ENCODE results near the gene HDDC2.
"Not testable (repeated sequence)": the region's sequence is repeated elsewhere in the genome, so short reads cannot be mapped to it uniquely, and the experiment has no call there.

HDDC2 gene

GRCh38 chr6:125306756-125307149 is 5.0 kb upstream of the HDDC2 start:
- no peak for DNase-seq

DNA sequence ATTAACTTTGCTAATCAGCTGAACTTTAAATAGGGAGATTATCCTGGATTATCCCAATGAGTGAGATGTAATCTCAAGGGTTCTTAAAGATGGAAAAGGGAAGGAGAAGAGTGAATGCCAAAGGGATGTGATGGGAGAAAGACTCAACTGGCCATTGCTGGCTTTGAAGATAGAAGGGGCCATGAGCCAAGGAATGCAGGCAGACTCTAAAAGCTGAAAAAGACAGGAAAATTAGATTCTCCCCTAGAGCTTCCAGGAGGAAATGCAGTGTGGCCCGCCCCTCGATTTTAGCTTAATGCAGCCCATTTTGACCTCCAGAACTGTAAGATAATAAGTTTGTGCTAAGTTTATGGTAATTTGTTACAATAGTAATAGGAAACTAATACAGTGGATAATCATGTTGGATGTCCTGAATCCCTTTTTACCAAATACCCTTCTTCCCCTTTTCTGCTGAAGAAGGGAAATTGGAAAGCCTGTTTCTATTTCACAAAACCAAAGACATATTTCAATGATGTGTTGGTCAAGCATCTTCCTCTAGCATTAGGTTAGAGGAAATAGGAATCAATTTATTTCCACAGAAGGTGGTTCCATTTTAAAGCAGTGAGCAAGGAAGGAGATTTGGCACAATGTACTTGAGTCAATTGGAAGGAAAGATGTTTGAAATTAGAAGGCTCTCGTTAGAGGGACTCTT is 3.3 kb upstream of the HDDC2 start:
- DNase-seq = peak; percentile 16 to 76

- peak in 1 of 2 donors; percentile 27 for DNase-seq
These were observed 1.7 kb upstream of the HDDC2 start for GRCh38 chr6:125303512-125303854.

DNA sequence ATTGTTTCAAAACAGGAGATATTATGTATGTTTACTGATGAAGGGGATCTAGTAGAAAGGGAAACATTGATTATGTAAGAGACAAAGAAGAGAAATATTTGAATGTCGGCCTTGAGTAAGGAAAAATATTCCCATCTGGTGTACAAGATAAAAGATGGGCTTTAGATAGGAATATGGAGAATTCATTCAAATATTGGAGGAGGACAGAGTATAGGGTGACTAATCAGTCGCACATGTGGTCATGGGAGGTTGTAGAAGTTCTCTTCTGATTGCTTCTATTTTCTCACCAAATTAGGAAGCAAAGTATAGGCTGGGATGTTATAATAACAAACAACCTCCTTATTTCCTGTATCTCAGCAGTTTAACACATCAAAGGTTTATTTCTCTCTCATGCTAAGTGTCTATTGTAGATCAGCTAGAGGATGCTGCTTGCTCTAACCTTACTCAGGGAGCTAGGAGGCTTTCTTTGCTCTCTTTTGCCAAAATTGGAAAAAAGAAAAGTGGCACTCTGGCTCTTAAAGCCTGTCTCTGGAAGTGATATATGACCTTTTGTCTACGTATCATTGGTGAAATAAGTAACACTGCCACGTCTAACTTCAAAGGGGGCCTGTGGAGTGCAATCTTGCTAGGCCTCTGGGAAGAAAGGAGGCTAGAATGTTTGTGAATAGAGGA is 1.2 kb upstream of the HDDC2 start:
- peak; percentile 18 to 54 for DNase-seq

DNA sequence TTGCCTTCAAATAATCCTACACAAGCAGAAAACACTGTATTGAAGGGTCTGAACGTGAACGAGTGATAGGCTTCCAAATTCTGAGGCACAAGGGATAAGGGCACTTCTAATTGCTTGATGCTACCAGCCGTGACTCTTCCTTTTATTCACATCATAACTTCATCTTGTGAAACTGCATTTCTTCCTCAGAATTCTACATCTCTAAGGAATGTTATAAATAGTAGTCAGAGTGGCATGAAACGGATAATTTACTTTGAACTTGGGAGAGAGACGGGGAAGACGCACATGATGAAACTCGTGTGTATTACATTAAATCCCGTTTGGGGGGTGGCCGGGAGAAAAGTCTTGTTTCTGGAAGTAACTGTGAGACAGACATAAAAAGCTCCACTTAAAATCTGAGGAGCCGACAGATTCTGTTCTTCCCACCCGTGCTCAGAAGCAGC is 754 bp downstream of the HDDC2 start:
- DNase-seq = peak in 1 of 2 donors; percentile 24

- no peak for DNase-seq
These were observed 2.5 kb downstream of the HDDC2 start for GRCh38 chr6:125299257-125299656.

DNA sequence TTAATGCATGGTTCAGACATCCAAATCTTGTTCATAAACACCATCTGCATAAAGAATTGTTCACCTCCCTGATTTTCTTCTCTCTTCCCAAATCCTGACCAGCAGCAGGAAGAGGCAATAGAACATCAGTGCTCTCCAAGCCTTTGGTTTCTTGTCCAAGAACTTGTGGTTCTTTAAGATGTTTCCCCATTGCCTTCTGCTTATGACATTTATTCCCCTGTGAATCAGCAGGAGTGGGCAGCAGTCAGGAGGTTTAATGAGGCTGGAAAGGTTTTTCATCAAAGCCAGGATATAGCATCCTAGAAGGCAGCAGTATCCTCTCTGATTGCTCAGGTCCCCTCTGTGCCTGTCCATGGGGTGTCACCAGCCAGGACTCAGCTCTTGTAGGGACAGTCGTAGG is 5.3 kb downstream of the HDDC2 start:
- DNase-seq = peak; percentile 38 to 42

GRCh38 chr6:125294925-125295324 is 6.8 kb downstream of the HDDC2 start:
- DNase-seq = no peak

DNA sequence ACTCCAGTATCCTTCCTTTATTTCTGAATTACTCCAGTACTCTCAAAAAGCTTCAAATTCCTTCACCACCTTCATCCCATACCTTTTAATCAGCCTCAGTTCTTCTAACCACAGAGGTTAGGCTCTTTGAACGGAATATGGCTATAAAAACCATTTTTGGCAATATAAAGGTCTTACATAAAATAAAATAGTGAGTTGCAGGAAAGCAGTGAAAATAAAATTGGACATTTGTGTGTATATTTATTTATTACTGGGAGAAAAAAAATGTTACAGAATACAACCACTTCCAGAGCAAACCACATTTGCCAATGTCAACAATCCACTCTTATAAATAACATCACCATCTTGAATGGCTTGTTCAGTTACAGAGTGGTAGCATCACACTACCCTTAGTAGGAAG is 7.7 kb downstream of the HDDC2 start:
- no peak for DNase-seq

DNA sequence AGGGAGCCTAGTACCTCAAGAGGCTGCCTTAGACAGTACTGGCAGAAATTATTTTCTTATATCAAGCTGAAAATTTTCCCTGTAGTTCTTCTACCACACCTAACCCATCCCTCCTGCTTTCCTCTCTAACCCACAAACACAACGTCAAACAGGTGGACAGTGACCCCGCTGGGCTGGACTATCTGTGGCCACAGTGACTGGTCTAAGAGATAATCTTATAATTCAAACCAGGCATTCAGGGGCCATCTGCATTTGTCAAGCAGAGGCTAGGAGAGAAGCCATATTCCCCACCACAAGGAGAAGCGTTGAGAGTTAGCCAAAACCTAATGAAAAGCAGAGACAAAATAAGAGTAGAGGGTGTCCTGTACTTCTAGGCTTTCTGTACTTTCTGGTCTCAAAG is 8.2 kb downstream of the HDDC2 start:
- DNase-seq = no peak

- DNase-seq = no peak
These were observed 14.0 kb downstream of the HDDC2 start for GRCh38 chr6:125287718-125288117.

GRCh38 chr6:125285936-125286335 is 15.8 kb downstream of the HDDC2 start:
- DNase-seq = no peak

DNA sequence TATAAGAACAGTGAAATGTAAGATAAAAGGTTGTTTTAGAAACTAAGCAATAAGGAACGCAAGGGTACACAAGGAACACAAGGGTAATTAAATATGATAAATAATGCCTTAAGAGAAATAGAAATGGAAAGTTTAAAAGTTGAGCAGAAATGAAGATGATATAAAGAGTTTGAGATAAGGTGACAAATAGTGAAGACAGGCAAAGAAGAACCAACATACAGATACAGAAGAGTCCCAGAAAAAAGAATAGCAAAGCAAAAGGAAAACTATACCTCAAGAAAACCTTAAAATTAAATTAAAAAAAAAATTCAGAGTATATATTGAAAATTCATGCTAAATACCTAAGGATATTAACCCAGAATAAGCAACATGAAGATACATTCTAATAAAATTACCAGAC is 16.4 kb downstream of the HDDC2 start:
- DNase-seq = no peak

DNA sequence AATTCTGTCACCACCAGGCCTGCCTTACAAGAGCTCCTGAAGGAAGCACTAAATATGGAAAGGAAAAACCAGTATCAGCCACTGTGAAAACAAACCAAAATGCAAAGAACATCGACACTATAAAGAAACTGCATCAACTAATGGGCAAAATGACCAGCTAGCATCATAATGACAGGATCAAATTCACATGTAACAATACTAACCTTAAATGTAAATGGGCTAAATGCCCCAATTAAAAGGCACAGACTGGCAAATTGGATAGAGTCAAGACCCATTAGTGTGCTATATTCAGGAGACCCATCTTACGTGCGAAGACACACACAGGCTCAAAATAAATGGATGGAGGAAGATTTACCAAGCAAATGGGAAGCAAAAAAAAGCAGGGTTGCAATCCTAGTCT is 19.3 kb downstream of the HDDC2 start:
- not testable (repeated sequence) for DNase-seq

DNA sequence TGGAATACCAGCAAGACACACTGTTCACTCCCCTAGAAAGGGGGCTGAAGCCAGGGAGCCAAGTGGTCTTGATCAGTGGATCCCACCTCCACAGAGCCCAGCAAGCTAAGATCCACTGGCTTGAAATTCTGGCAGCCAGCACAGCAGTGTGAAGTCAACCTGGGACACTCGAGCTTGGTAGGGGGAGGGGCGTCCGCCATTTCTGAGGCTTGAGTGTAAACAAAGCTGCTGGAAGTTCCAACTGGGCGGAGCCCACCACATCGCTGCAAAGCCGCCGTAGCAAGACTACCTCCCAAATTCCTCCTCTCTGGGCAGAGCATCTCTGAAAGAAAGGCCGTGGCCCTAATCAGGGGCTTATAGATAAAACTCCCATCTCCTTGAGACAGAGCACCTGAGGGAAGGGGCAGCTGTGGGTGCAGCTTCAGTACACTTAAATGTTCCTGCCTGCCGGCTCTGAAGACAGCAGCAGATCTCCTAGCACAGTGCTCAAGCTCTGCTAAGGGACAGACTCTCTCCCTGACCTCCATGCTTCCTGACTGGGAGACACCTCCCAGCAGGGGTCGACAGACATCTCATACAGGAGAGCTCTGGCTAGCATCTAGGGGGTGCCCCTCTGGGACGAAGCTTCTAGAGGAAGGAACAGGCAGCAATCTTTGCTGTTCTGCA is 21.3 kb downstream of the HDDC2 start:
- DNase-seq = not testable (repeated sequence)

DNA sequence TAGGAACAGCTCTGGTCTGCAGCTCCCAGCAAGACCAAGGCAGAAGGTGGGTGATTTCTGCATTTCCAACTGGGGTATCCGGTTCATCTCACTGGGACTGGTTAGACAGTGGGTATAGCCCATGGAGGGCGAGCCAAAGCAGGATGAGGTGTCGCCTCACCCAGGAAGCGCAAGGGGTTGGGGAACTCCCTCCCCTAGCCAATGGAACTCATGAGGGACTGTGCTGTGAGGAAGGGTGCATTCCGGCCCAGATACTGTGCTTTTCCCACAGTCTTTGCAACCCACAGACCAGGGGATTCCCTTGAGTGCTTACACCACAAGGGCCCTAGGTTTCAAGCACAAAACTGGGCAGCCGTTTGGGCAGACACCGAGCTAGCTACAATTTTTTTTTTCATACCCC is 21.8 kb downstream of the HDDC2 start:
- no peak for DNase-seq

DNA sequence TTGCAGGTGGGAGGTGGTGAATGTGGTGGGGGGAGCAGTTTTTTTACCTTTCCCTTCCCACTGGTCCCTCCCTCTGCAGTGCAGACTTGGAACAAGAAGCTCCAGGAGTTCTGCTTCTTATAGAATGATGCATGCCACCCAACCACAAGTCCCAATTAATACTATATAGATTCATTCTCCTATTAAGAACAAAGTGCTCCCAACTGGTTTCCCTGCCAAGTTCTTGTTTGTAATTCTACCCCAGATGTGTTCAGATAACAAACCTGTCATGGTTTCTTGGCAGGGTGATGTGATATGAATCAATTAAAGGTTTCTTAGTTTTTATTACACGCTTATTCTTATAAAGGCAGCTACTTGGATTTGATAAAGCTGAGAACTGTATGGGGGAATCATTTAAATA is 23.9 kb downstream of the HDDC2 start:
- no peak for DNase-seq

GRCh38 chr6:125275779-125276178 is 26.0 kb downstream of the HDDC2 start:
- DNase-seq = no peak

GRCh38 chr6:125274935-125275334 is 26.8 kb downstream of the HDDC2 start:
- DNase-seq = no peak

DNA sequence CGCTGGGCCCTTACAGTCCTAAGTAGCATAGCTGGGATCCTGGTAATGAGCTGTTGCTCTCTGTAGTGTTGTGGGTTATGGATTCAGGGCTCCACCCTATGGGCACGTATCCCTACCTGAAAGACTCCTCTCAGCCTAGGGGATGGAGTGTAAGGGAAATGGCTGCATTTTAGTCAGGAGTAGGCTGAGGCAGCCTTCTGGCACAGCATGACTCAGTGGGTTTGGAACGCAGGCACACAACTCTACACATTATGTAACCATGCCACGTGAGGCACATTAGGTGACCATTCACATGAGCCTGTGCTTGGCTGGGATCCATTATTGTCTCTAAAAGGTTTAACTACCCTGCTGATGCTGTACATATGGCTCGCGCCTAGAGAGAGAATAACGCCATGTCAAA is 27.8 kb downstream of the HDDC2 start:
- no peak for DNase-seq

DNA sequence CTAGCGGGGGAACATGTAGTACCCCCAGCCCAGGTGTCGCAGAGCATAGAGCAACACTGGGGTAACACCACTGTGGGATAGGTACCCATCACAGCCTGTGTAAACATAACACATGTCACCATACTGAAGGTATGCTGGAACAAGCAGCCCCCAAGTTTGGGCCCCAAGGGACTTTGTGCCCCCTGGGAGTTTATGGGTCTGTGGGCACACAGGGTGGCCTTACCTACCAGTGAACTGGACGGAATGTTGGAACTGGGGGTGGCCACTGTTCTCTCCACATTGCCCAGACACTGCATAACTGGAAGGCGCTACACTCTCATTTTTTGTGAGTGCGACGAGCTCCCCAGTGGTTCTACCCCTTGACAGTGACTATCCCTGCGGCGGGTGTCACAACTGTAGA is 28.5 kb downstream of the HDDC2 start:
- DNase-seq = no peak

GRCh38 chr6:125271486-125272159 is 30.1 kb downstream of the HDDC2 start:
- no peak for DNase-seq

GRCh38 chr6:125270380-125270779 is 31.4 kb downstream of the HDDC2 start:
- DNase-seq = no peak
